GM12878 (cell line): ENCODE data around the gene SERPINH1.

Source experiments
- EED ChIP-seq: sonication (generic); IDR thresholded peaks from 2 replicates; pipeline ENCODE4 v1.6.1; 2016; ENCODE audit warnings: antibody characterized with exemption, low read depth
- TAF1 ChIP-seq: IDR thresholded peaks from 2 replicates; pipeline ENCODE4 v1.6.1; 2011; ENCODE audit warnings: mild to moderate bottlenecking, low read depth, low read length, borderline replicate concordance
- TF ChIP-seq, protein P1 (sequence below), 3 experiments: IDR thresholded peaks in 2 of 3; conservative IDR thresholded peaks in 1 of 3; 2 replicates each; pipeline ENCODE4 v1.5.1; 2011; ENCODE audit warnings: low read depth in 3 of 3, low read length in 3 of 3, mild to moderate bottlenecking in 3 of 3, control low read depth in 2 of 3, moderate library complexity in 2 of 3, inconsistent platforms in 1 of 3, mixed read lengths in 1 of 3; ENCODE audit not compliant: control insufficient read depth in 2 of 3, insufficient read depth in 1 of 3; ENCODE audit errors: extremely low read depth in 1 of 3

DNA sequence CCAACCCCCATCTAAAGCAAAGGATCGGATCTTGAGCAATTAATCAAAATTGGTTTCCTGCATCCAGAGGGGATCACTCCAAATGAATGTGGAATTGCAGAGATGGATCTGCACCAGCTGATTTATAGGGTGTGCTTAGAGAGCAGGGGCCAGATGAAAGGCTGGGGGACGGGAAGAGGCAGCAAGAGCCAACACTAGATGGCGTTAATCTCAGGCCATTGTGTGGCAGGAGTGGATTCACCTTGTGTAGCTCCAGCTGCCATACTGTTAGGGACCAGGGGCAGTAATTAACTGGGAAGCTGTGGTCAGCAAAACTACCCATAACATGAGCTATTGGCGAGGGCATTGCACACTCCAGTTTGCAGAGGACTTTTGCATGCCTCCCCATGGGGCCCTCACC lies 35.6 kb downstream of the SERPINH1 start:
- TF ChIP-seq EED (no peak), TAF1 (no peak)
- TF ChIP-seq, protein P1, sequence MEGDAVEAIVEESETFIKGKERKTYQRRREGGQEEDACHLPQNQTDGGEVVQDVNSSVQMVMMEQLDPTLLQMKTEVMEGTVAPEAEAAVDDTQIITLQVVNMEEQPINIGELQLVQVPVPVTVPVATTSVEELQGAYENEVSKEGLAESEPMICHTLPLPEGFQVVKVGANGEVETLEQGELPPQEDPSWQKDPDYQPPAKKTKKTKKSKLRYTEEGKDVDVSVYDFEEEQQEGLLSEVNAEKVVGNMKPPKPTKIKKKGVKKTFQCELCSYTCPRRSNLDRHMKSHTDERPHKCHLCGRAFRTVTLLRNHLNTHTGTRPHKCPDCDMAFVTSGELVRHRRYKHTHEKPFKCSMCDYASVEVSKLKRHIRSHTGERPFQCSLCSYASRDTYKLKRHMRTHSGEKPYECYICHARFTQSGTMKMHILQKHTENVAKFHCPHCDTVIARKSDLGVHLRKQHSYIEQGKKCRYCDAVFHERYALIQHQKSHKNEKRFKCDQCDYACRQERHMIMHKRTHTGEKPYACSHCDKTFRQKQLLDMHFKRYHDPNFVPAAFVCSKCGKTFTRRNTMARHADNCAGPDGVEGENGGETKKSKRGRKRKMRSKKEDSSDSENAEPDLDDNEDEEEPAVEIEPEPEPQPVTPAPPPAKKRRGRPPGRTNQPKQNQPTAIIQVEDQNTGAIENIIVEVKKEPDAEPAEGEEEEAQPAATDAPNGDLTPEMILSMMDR (IDR thresholded peaks at IDR 0.05 in 2 of 3, conservative IDR thresholded peaks at IDR 0.05 in 1 of 3; ENCODE audit: control insufficient read depth in 2 of 3, extremely low read depth in 1 of 3, insufficient read depth in 1 of 3, low read depth in 3 of 3, low read length in 3 of 3) = peak; percentile 64 to 79 (median 73)
